Fibroblast of the aortic adventitia (primary cell): Measurements from ENCODE around the gene ARPP21. TPM values are rescaled to one million over a fixed set of nuclear protein-coding genes. Genes with fewer than 3 reads are reported as not detected.
A peak's percentile ranks its signal among the peaks of the same experiment; 100 is the strongest.

Experiments used
- DNase-seq: peaks from one replicate; pipeline ENCODE4 v3.0.0-alpha.2; 2010; ENCODE audit warnings: low read depth
- H3K4me3 ChIP-seq: 2 replicates; pipeline ENCODE4 v1.5.1; 2011; ENCODE audit warnings: low read depth, mild to moderate bottlenecking, control low read depth, low read length, moderate library complexity
- CTCF ChIP-seq: IDR thresholded peaks from 2 replicates; pipeline ENCODE4 v1.5.1; 2011; ENCODE audit warnings: mild to moderate bottlenecking, low read length, control low read depth, inconsistent platforms; ENCODE audit not compliant: insufficient read depth
- small RNA-seq: library from RNA; depleted of rRNA; stranded (forward); fragments of <200 nt; gene quantifications from one replicate; pipeline ENCODE3, GENCODE V24; 2012
- total RNA-seq: library from RNA; depleted of rRNA; stranded (reverse); fragments of >200 nt; gene quantifications from 2 replicates; pipeline ENCODE4 v1.2.3, GENCODE V29; 2012; ENCODE audit warnings: low replicate concordance

The ARPP21 gene
- total RNA-seq, 1 donor, result 0.90 TPM

GRCh38 chr3:35832140-35832571, 192.8 kb downstream of the ARPP21 start:
- no peak overlapping the region for H3K4me3 ChIP-seq
- no peak for TF ChIP-seq CTCF
- DNase-seq, result peak; percentile 42

Small RNA genes within 50 kb of the gene (small RNA-seq; reads per million reads assigned to genes)
- 24.2 reads per million, percentile 96 among the genes with 10 or more reads in this experiment for gene MIR128-2
